ENCODE results near the gene DNAJB14. TPM values are rescaled to one million over a fixed set of nuclear protein-coding genes. Genes with fewer than 3 reads are reported as not detected.

The DNAJB14 gene
- total RNA-seq, 1 donor from 2014 or later: 48.8 TPM

DNA sequence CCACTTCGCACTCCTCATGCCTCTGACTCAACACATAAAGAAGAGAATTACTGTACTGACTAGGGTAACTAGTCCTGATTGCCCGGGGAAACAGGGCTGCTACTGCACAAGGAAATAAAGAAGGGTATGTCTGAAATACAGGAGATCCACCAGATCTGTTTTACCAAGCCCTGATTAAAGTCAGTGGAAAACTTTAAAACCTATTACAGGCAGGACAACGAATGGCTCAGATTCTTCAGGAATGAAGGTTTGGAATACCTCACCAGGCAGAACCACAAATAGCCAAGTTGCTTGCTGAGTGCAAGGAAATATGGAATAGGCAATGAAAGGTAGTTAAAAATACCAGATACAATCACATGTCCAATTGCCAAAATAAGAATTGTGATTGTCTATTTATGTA lies 69.5 kb downstream of the DNAJB14 start:
- POLR2A ChIA-PET: no interaction called here
- H3K9me3 Mint-ChIP-seq: no peaks in the 10 kb centered on the region
- DNase-seq (no peak), ATAC-seq (ENCODE audit: low read depth) (no peak)
- H3K27me3 Mint-ChIP-seq: no peaks in the 10 kb centered on the region
- CTCF ChIA-PET: no interaction called here
- peaks cover 55% of the 10 kb centered on the region for H3K36me3 Mint-ChIP-seq (ENCODE audit: low read depth)
- intact Hi-C loops (cut with micrococcal nuclease): no loop called here
- no peak overlapping the region for H3K27ac Mint-ChIP-seq
- H3K4me1 Mint-ChIP-seq: peaks cover 3% of the 10 kb centered on the region
- TF ChIP-seq, protein P1, sequence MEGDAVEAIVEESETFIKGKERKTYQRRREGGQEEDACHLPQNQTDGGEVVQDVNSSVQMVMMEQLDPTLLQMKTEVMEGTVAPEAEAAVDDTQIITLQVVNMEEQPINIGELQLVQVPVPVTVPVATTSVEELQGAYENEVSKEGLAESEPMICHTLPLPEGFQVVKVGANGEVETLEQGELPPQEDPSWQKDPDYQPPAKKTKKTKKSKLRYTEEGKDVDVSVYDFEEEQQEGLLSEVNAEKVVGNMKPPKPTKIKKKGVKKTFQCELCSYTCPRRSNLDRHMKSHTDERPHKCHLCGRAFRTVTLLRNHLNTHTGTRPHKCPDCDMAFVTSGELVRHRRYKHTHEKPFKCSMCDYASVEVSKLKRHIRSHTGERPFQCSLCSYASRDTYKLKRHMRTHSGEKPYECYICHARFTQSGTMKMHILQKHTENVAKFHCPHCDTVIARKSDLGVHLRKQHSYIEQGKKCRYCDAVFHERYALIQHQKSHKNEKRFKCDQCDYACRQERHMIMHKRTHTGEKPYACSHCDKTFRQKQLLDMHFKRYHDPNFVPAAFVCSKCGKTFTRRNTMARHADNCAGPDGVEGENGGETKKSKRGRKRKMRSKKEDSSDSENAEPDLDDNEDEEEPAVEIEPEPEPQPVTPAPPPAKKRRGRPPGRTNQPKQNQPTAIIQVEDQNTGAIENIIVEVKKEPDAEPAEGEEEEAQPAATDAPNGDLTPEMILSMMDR (IDR thresholded peaks at IDR 0.05): no peak
- H3K4me3 Mint-ChIP-seq: no peak overlapping the region

DNA sequence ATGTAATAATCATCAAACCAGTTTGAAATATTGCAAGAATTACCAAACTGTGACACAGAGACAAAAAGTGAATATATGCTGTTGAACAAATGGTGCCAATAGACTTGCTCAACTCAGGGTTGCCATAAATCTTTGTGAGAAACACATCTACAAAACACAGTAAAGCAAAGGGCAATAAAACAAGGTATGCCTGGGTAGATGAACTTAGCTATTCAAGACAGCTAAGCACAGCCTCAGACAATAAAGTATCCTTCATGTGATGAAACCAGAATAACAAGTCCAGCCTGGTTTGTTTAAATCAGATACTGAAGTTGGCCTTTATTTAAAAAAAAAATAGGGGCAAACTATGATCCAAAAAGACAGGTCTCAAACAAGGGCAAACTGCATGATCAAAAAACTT lies 71.3 kb downstream of the DNAJB14 start:
- ChIA-PET CTCF (interaction anchor here (0.6 to 0.7 kb wide), 2 partner anchors 28 to 55 kb away, joined by 3 read pairs; no protein-coding TSS in a partner anchor), POLR2A (no interaction called here)
- intact Hi-C loops (cut with micrococcal nuclease): no loop called here
- no peak for ATAC-seq (ENCODE audit: low read depth)
- peaks cover 55% of the 10 kb centered on the region for H3K36me3 Mint-ChIP-seq (ENCODE audit: low read depth)
- H3K9me3 Mint-ChIP-seq: no peaks in the 10 kb centered on the region
- no peaks in the 10 kb centered on the region for H3K27me3 Mint-ChIP-seq
- peaks cover 3% of the 10 kb centered on the region for H3K4me1 Mint-ChIP-seq
- TF ChIP-seq, protein P1 (IDR thresholded peaks at IDR 0.05): no peak
- no peak overlapping the region for H3K4me3 Mint-ChIP-seq
- no peak overlapping the region for H3K27ac Mint-ChIP-seq
- no peak for DNase-seq

DNA sequence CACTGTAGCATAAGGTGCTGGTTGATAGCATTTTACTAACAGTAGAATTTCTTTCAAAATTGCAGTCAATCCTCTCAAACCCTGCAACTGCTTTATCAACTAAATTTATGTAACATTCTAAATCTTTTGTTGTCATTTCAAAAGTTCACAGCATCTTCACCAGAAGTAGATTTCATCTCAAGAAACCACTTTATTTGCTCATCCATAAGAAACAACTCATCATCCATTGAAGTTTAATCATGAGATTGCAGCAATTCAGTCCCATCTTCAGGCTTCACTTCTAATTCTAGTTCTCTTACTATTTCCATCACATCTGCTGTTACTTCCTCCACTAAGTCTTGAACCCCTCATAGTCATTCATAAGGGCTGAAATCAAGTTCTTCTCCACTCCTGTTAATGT lies 73.8 kb downstream of the DNAJB14 start:
- Mint-ChIP-seq H3K27ac (no peak overlapping the region), H3K36me3 (ENCODE audit: low read depth) (peaks cover 56% of the 10 kb centered on the region), H3K27me3 (no peaks in the 10 kb centered on the region), H3K9me3 (no peaks in the 10 kb centered on the region), H3K4me1 (peaks cover 3% of the 10 kb centered on the region), H3K4me3 (no peak overlapping the region)
- CTCF ChIA-PET: no interaction called here
- intact Hi-C loops (cut with micrococcal nuclease): no loop called here
- POLR2A ChIA-PET: no interaction called here
- ATAC-seq (ENCODE audit: low read depth): no peak
- TF ChIP-seq, protein P1 (IDR thresholded peaks at IDR 0.05): no peak
- DNase-seq: no peak

DNA sequence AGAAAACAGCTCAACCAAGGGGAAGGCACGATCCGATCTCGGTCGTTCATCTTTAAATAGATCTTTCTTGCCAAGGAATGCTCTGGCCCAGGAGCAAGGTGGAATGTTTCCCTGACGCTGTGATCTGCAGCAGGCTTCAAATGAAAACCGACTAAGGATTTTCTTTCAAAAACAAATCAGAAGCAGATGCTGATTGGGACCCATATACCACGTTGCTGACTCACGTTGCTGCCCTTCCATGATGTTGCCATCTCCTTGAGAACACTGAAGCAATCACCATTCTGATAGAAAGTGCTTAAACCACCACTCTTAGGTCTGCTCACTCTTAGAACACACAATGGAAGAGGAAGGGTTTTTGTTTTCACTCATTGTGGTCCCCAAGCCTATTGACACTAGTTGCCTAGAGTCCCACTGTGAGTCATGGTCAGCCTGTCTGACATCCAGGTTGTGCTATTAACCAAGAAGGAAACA lies 78.3 kb downstream of the DNAJB14 start:
- TF ChIP-seq, protein P1 (IDR thresholded peaks at IDR 0.05): no peak
- ChIA-PET CTCF (no interaction called here), POLR2A (no interaction called here)
- H3K27me3 Mint-ChIP-seq: no peaks in the 10 kb centered on the region
- intact Hi-C loops (cut with micrococcal nuclease): no loop called here
- peaks cover 77% of the 10 kb centered on the region for H3K36me3 Mint-ChIP-seq (ENCODE audit: low read depth)
- no peak for DNase-seq
- ATAC-seq (ENCODE audit: low read depth): no peak
- H3K27ac Mint-ChIP-seq: no peak overlapping the region
- no peak overlapping the region for H3K4me3 Mint-ChIP-seq
- H3K9me3 Mint-ChIP-seq: no peaks in the 10 kb centered on the region
- H3K4me1 Mint-ChIP-seq: peaks cover 2% of the 10 kb centered on the region

DNA sequence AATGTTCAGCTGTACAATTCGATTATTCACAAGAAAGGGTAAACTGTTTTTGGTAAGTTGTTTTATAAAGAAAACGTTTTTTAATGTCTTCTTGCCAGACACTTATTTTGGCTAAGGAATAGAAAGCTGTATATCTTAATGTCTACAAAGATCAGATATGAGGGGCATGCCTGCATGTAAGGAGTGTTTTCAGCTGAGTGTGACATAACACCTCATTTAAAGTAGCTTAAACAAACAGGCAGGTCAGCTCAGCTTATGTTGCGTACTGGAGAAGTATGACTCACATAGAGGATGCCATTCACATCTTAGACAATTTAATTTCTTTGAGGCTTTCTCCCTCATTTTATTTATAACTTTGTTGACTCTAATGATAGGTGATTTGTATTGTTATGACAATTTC lies 82.6 kb downstream of the DNAJB14 start:
- DNase-seq (no peak), ATAC-seq (ENCODE audit: low read depth) (no peak)
- ChIA-PET CTCF (interaction anchor here (0.9 to 1.4 kb wide), 2 partner anchors 52 to 459 kb away, joined by 3 to 5 read pairs; no protein-coding TSS in a partner anchor), POLR2A (no interaction called here)
- no peaks in the 10 kb centered on the region for H3K27me3 Mint-ChIP-seq
- H3K4me1 Mint-ChIP-seq: peaks cover 31% of the 10 kb centered on the region
- intact Hi-C loops (cut with micrococcal nuclease): no loop called here
- TF ChIP-seq, protein P1 (IDR thresholded peaks at IDR 0.05): no peak
- no peak overlapping the region for H3K27ac Mint-ChIP-seq
- H3K4me3 Mint-ChIP-seq: no peak overlapping the region
- H3K9me3 Mint-ChIP-seq: no peaks in the 10 kb centered on the region
- peaks cover 79% of the 10 kb centered on the region for H3K36me3 Mint-ChIP-seq (ENCODE audit: low read depth)
